ENCODE data around the gene THOC1.

- TF ChIP-seq, protein P1, sequence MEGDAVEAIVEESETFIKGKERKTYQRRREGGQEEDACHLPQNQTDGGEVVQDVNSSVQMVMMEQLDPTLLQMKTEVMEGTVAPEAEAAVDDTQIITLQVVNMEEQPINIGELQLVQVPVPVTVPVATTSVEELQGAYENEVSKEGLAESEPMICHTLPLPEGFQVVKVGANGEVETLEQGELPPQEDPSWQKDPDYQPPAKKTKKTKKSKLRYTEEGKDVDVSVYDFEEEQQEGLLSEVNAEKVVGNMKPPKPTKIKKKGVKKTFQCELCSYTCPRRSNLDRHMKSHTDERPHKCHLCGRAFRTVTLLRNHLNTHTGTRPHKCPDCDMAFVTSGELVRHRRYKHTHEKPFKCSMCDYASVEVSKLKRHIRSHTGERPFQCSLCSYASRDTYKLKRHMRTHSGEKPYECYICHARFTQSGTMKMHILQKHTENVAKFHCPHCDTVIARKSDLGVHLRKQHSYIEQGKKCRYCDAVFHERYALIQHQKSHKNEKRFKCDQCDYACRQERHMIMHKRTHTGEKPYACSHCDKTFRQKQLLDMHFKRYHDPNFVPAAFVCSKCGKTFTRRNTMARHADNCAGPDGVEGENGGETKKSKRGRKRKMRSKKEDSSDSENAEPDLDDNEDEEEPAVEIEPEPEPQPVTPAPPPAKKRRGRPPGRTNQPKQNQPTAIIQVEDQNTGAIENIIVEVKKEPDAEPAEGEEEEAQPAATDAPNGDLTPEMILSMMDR (IDR thresholded peaks at IDR 0.05) = no peak
- TF ChIP-seq POLR2A (IDR thresholded peaks at IDR 0.05) = no peak
Measured at GRCh38 chr18:199768-200167, 68.1 kb downstream of the THOC1 start.
